ENCODE results near the gene RHBDL2. TPM values are rescaled to one million over a fixed set of nuclear protein-coding genes. Genes with fewer than 3 reads are reported as not detected.

The RHBDL2 gene
- total and polyA plus RNA-seq, 2 donors (not counting 1 experiment from before 2014, with no cell fraction given): not detected

DNA sequence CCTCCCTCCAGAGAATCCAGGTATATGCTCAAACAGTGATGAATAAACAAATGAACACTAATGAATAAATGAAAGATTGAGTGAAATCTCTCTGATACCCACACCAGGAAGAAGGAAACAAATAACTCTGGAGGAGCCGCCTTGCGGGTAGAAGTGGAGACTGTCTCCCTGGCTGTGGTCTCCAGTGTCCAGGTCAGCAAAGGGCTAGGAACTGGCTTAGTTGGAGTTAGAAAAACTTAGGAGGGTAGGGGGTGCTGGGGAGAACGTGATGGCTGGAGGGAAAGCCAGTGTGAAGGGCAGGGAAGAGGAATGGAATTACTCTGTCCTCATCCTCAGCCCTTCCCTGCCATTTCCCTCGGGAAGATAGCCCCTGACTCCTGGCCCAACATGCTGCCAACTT is 537 bp downstream of the RHBDL2 start:
- Mint-ChIP-seq H3K27ac (no peak overlapping the region), H3K9me3 (ENCODE audit: insufficient read depth) (no peaks in the 10 kb centered on the region), H3K4me1 (no peaks in the 10 kb centered on the region), H3K27me3 (peaks cover 13% of the 10 kb centered on the region), H3K4me3 (no peak overlapping the region)
- no peak overlapping the region for H2AFZ ChIP-seq (ENCODE audit: insufficient read depth, low read depth, low read length, poor library complexity, severe bottlenecking)
- no peak for ATAC-seq (ENCODE audit: low read depth)
- H4K20me1 ChIP-seq (ENCODE audit: control insufficient read depth, insufficient read depth, low read length, poor library complexity, severe bottlenecking): no peaks in the 10 kb centered on the region
- H3K79me2 ChIP-seq (ENCODE audit: control insufficient read depth, insufficient read depth, low read length): no peaks in the 10 kb centered on the region
- H3K4me1 ChIP-seq (ENCODE audit: control insufficient read depth in 2 of 2, insufficient read depth in 2 of 2, low read length in 2 of 2): no peaks in the 10 kb centered on the region
- H3K36me3 ChIP-seq (replicated peaks in 1 of 2; ENCODE audit: control extremely low read depth in 1 of 2, control insufficient read depth in 1 of 2, extremely low read depth in 1 of 2, insufficient read depth in 2 of 2, low read length in 1 of 2): no peaks in the 10 kb centered on the region
- intact Hi-C loops (cut with micrococcal nuclease): no loop called here
- no peak overlapping the region for H3K9ac ChIP-seq (ENCODE audit: low read length)
- ChIA-PET CTCF (no interaction called here), POLR2A (no interaction called here)
- WGBS (ENCODE audit: insufficient coverage): 73% methylated on average over 4 of the region's 4 CpGs
- H3K4me2 ChIP-seq (replicated peaks; ENCODE audit: low read depth, low read length, poor library complexity, severe bottlenecking): no peak overlapping the region
- DNase-seq: no peak
- H3K27me3 ChIP-seq (replicated peaks in 1 of 4; ENCODE audit: control extremely low read depth in 1 of 4, control insufficient read depth in 3 of 4, insufficient read depth in 4 of 4, low read length in 3 of 4): peaks cover 0 to 6% (median 0%) of the 10 kb centered on the region in 4 experiments
- H3K4me3 ChIP-seq (ENCODE audit: control extremely low read depth in 1 of 5, extremely low read depth in 1 of 5, insufficient read depth in 1 of 5, low read depth in 2 of 5, low read length in 4 of 5): no peak overlapping the region
- no peak for TF ChIP-seq EZH2 (IDR thresholded peaks at IDR 0.05; ENCODE audit: borderline replicate concordance, insufficient read depth, low read depth, low read length, poor library complexity, severe bottlenecking)
- TF ChIP-seq, protein P1, sequence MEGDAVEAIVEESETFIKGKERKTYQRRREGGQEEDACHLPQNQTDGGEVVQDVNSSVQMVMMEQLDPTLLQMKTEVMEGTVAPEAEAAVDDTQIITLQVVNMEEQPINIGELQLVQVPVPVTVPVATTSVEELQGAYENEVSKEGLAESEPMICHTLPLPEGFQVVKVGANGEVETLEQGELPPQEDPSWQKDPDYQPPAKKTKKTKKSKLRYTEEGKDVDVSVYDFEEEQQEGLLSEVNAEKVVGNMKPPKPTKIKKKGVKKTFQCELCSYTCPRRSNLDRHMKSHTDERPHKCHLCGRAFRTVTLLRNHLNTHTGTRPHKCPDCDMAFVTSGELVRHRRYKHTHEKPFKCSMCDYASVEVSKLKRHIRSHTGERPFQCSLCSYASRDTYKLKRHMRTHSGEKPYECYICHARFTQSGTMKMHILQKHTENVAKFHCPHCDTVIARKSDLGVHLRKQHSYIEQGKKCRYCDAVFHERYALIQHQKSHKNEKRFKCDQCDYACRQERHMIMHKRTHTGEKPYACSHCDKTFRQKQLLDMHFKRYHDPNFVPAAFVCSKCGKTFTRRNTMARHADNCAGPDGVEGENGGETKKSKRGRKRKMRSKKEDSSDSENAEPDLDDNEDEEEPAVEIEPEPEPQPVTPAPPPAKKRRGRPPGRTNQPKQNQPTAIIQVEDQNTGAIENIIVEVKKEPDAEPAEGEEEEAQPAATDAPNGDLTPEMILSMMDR (IDR thresholded peaks at IDR 0.05): no peak
- H3K9me3 ChIP-seq (ENCODE audit: control extremely low read depth in 1 of 3, control insufficient read depth in 2 of 3, insufficient read depth in 1 of 3, low read length in 2 of 3): no peaks in the 10 kb centered on the region
- H3K27ac ChIP-seq (ENCODE audit: low read length in 2 of 2): no peak overlapping the region

DNA sequence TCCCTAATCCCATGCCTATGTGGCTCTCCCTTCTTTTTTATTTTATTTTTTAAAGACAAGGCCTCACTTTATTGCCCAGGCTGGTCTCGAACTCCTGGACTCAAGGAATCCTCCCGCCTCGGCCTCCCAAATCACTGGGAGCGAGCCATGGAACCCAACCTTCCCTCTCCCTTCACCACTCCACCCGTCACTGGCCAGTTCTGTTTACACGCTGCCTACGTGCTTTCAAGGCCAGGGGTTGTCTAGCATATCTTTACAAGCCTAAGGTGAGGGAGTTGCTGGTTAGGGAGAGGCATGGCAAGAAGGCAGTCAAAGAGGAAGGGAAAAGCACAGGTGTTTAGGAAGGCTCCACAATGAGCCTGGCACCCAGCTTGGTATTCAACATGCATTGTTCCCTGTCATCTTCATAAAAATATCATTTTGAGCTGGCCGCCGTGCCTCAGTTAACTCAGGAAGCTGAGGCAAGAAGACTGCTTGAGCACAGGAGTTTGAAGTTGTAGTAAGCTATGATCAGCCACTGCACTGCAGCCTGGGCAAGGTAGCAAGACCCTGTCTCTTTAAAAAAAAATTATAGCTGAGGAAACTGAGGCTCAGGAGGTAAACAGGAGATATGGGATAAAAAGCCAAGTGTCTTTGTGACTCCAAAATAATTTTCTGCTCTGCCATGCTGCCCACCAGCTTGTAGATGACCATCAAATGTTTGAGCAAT is 1.1 kb downstream of the RHBDL2 start:
- Mint-ChIP-seq H3K9me3 (ENCODE audit: insufficient read depth) (no peaks in the 10 kb centered on the region), H3K27me3 (peaks cover 13% of the 10 kb centered on the region), H3K4me3 (no peak overlapping the region), H3K27ac (no peak overlapping the region), H3K4me1 (no peaks in the 10 kb centered on the region)
- no peaks in the 10 kb centered on the region for H4K20me1 ChIP-seq (ENCODE audit: control insufficient read depth, insufficient read depth, low read length, poor library complexity, severe bottlenecking)
- TF ChIP-seq, protein P1 (IDR thresholded peaks at IDR 0.05): no peak
- DNase-seq (no peak), ATAC-seq (ENCODE audit: low read depth) (no peak)
- peaks cover 0 to 6% (median 0%) of the 10 kb centered on the region in 4 experiments for H3K27me3 ChIP-seq (replicated peaks in 1 of 4; ENCODE audit: control extremely low read depth in 1 of 4, control insufficient read depth in 3 of 4, insufficient read depth in 4 of 4, low read length in 3 of 4)
- no peak overlapping the region for H3K27ac ChIP-seq (ENCODE audit: low read length in 2 of 2)
- POLR2A ChIA-PET: no interaction called here
- H3K4me1 ChIP-seq (ENCODE audit: control insufficient read depth in 2 of 2, insufficient read depth in 2 of 2, low read length in 2 of 2): no peaks in the 10 kb centered on the region
- H3K36me3 ChIP-seq (replicated peaks in 1 of 2; ENCODE audit: control extremely low read depth in 1 of 2, control insufficient read depth in 1 of 2, extremely low read depth in 1 of 2, insufficient read depth in 2 of 2, low read length in 1 of 2): no peaks in the 10 kb centered on the region
- H3K79me2 ChIP-seq (ENCODE audit: control insufficient read depth, insufficient read depth, low read length): no peaks in the 10 kb centered on the region
- H3K9me3 ChIP-seq (ENCODE audit: control extremely low read depth in 1 of 3, control insufficient read depth in 2 of 3, insufficient read depth in 1 of 3, low read length in 2 of 3): no peaks in the 10 kb centered on the region
- H3K9ac ChIP-seq (ENCODE audit: low read length): no peak overlapping the region
- no peak overlapping the region for H3K4me3 ChIP-seq (ENCODE audit: control extremely low read depth in 1 of 5, extremely low read depth in 1 of 5, insufficient read depth in 1 of 5, low read depth in 2 of 5, low read length in 4 of 5)
- 91% methylated on average over 5 of the region's 9 CpGs for WGBS (ENCODE audit: insufficient coverage)
- intact Hi-C loops (cut with micrococcal nuclease): no loop called here
- H3K4me2 ChIP-seq (replicated peaks; ENCODE audit: low read depth, low read length, poor library complexity, severe bottlenecking): no peak overlapping the region
- no peak overlapping the region for H2AFZ ChIP-seq (ENCODE audit: insufficient read depth, low read depth, low read length, poor library complexity, severe bottlenecking)
- CTCF ChIA-PET: no interaction called here

All from B cell (primary cell).